Right renal cortex interstitium (tissue), 3 donors: ENCODE measurements around the gene ALK. TPM values are rescaled to one million over a fixed set of nuclear protein-coding genes. Genes with fewer than 3 reads are reported as not detected.

Experiments used
- DNase-seq, 3 donors: peaks; one replicate each; pipeline ENCODE4 v3.0.0-alpha.2; 2013; ENCODE audit warnings: low read depth in 3 of 3, low spot score in 2 of 3
- polyA plus RNA-seq, 3 donors: library from polyadenylated mRNA; unstranded; fragments of 120-200 nt; gene quantifications; one replicate each; pipeline ENCODE4 v1.2.1, GENCODE V29; 2013; ENCODE audit not compliant: insufficient read length in 3 of 3

Gene ALK
- polyA plus RNA-seq, 3 donors: 0.29 to 0.31 (median 0.29) TPM

- no peak for DNase-seq
Observed at GRCh38 chr2:29518010-29518409, 403.4 kb downstream of the ALK start.

- DNase-seq: no peak
Observed at GRCh38 chr2:29517413-29517812, 404.0 kb downstream of the ALK start.

GRCh38 chr2:29516767-29517166 lies 404.6 kb downstream of the ALK start:
- DNase-seq: no peak

- no peak for DNase-seq
Observed at GRCh38 chr2:29509878-29510277, 411.5 kb downstream of the ALK start.

GRCh38 chr2:29509397-29509796 lies 412.0 kb downstream of the ALK start:
- no peak for DNase-seq

GRCh38 chr2:29504746-29505145 lies 416.6 kb downstream of the ALK start:
- no peak for DNase-seq

- no peak for DNase-seq
Observed at GRCh38 chr2:29502460-29502911, 418.9 kb downstream of the ALK start.

- no peak for DNase-seq
Observed at GRCh38 chr2:29497375-29497774, 424.0 kb downstream of the ALK start.

- DNase-seq: no peak
Observed at GRCh38 chr2:29496198-29496597, 425.2 kb downstream of the ALK start.

GRCh38 chr2:29495536-29496060 lies 425.8 kb downstream of the ALK start:
- DNase-seq: no peak

GRCh38 chr2:29495068-29495467 lies 426.3 kb downstream of the ALK start:
- no peak for DNase-seq

GRCh38 chr2:29492701-29493100 lies 428.7 kb downstream of the ALK start:
- no peak for DNase-seq

GRCh38 chr2:29490045-29490444 lies 431.3 kb downstream of the ALK start:
- no peak for DNase-seq

GRCh38 chr2:29489568-29489967 lies 431.8 kb downstream of the ALK start:
- DNase-seq: no peak

GRCh38 chr2:29487967-29488555 lies 433.3 kb downstream of the ALK start:
- no peak for DNase-seq

- DNase-seq: no peak
Observed at GRCh38 chr2:29485631-29486030, 435.8 kb downstream of the ALK start.

- DNase-seq: no peak
Observed at GRCh38 chr2:29485117-29485516, 436.3 kb downstream of the ALK start.

GRCh38 chr2:29482867-29483266 lies 438.5 kb downstream of the ALK start:
- DNase-seq: no peak

- DNase-seq: no peak
Observed at GRCh38 chr2:29482348-29482747, 439.0 kb downstream of the ALK start.

GRCh38 chr2:29481313-29481712 lies 440.1 kb downstream of the ALK start:
- DNase-seq: no peak

GRCh38 chr2:29480426-29480825 lies 441.0 kb downstream of the ALK start:
- DNase-seq: no peak

GRCh38 chr2:29479401-29479800 lies 442.0 kb downstream of the ALK start:
- no peak for DNase-seq

- DNase-seq: no peak
Observed at GRCh38 chr2:29478641-29479040, 442.7 kb downstream of the ALK start.
